ENCODE measurements around the gene DMBT1. TPM values are rescaled to one million over a fixed set of nuclear protein-coding genes. Genes with fewer than 3 reads are reported as not detected.

Gene DMBT1
- total RNA-seq, 3 donors from 2014 or later: 37.2 to 2,543 (median 408) TPM

DNA sequence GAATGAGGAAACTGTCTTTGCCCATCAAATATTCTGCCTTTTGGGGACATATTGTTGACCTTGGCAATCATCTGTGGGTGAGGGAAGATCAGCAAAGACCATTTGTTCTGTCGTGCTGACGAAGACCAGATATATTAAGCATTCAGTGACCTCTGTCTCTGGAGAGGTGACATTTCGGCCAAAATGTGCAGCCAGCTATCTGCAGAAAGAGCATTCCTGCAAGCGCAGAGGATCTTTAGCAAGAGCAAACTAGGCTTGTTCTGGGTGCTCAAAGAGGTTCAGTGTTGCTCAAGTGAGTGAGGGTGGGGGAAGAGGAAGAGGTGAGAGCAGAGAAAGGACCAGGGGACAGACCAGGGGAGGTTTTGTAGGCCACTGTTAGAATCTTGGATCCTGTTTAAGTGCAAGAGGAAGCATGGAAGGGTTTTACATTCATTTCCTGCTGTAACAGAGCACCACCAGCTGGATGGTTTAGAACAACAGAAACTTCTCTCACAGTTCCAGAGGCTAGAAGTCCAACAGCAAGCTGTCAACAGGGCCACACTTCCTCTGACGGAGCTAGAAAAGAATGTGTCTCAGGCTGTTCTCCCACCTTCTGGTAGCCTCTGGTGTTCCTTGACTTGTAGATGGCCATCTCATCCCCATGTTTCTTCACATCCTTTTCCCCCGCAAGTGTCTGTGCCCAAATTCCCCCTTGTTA lies 127.9 kb downstream of the DMBT1 start:
- Histone ChIP-seq H3K4me3 (no peak overlapping the region), H3K4me1 (ENCODE audit: low read depth) (no peaks in the 10 kb centered on the region), H3K36me3 (ENCODE audit: low read depth) (no peaks in the 10 kb centered on the region), H3K9me3 (no peaks in the 10 kb centered on the region)
- TF ChIP-seq, protein P1, sequence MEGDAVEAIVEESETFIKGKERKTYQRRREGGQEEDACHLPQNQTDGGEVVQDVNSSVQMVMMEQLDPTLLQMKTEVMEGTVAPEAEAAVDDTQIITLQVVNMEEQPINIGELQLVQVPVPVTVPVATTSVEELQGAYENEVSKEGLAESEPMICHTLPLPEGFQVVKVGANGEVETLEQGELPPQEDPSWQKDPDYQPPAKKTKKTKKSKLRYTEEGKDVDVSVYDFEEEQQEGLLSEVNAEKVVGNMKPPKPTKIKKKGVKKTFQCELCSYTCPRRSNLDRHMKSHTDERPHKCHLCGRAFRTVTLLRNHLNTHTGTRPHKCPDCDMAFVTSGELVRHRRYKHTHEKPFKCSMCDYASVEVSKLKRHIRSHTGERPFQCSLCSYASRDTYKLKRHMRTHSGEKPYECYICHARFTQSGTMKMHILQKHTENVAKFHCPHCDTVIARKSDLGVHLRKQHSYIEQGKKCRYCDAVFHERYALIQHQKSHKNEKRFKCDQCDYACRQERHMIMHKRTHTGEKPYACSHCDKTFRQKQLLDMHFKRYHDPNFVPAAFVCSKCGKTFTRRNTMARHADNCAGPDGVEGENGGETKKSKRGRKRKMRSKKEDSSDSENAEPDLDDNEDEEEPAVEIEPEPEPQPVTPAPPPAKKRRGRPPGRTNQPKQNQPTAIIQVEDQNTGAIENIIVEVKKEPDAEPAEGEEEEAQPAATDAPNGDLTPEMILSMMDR (IDR thresholded peaks at IDR 0.05): no peak
- intact Hi-C loops (cut with DNase I, micrococcal nuclease): no loop called here
- no peak for DNase-seq
- ATAC-seq: peak; percentile 25

DNA sequence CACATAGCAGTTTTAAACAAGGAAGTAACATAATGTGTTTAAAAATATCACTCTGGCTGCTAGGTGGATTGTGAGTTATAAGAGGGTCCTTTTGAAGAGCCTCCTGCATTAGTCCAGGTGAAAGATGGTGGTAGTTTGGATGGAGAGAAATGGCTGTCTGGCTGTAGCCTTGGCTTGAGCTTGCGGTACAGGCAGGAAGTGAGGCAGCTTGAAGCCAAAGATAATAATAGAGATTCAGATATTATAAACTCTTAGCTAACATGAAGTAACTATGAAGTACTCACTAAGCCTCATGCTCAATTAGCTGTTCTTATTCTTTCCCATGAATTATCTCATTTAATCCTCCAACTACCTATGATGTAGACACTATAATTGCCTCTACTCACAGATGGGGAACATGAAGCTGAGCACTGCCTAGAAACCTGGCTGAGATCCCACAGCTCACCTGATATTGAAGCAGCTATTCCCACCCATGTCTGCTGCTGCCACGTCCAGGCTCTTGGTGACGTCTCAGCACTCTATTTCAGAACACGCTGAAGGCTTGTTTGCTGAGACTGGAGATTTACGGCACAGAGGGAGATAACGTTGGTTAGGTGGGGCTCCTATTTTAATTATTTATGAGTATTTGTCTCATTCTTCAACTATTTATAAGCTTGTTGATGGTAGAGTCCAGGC lies 128.7 kb downstream of the DMBT1 start:
- TF ChIP-seq, protein P1 (IDR thresholded peaks at IDR 0.05): no peak
- H3K36me3 ChIP-seq (ENCODE audit: low read depth): no peaks in the 10 kb centered on the region
- ATAC-seq (peak; percentile 16), DNase-seq (no peak)
- intact Hi-C loops (cut with DNase I, micrococcal nuclease): no loop called here
- H3K4me3 ChIP-seq: no peak overlapping the region
- H3K4me1 ChIP-seq (ENCODE audit: low read depth): no peaks in the 10 kb centered on the region
- H3K9me3 ChIP-seq: no peaks in the 10 kb centered on the region

- ATAC-seq (no peak), DNase-seq (no peak)
- no peaks in the 10 kb centered on the region for H3K4me1 ChIP-seq (ENCODE audit: low read depth)
- H3K36me3 ChIP-seq (ENCODE audit: low read depth): no peaks in the 10 kb centered on the region
- TF ChIP-seq, protein P1 (IDR thresholded peaks at IDR 0.05): no peak
- intact Hi-C loops (cut with DNase I, micrococcal nuclease): no loop called here
- H3K4me3 ChIP-seq: no peak overlapping the region
- H3K9me3 ChIP-seq: no peaks in the 10 kb centered on the region
These were observed 132.2 kb downstream of the DMBT1 start for GRCh38 chr10:122692744-122693143.

Other genes starting within 250 kb of the DMBT1 start
- 10 to 100 TPM; 39.1 to 55.0 (median 41.2) TPM for gene PLEKHA1, start 186.0 kb upstream of the DMBT1 start, total RNA-seq
- gene ARMS2, start 106.1 kb upstream of the DMBT1 start, total RNA-seq: not detected
- gene HTRA1, start 99.2 kb upstream of the DMBT1 start, total RNA-seq: 100 to 1,000 TPM in 1 of 3 donors, 10 to 100 TPM in 2; 11.0 to 122 (median 28.9) TPM
- gene C10orf120, start 139.1 kb downstream of the DMBT1 start, total RNA-seq: not detected